Stimulated activated naive B cell treated with anti-CD40 and anti-IgM and Interleukin-4, amounts not matched to agents 10 μg/mL and 1 μg/mL and 100 μg/mL, for 72 hours (primary cell): Measurements from ENCODE around the gene RNF144A.

ENCODE experiments used
- ATAC-seq, 2 donors: fragments of 150-1000 bp; cut with Tn5 transposase; replicated peaks; 2 replicates each; pipeline ENCODE4 v1.10.0; 2021; ENCODE audit warnings: moderate library complexity in 1 of 2
- DNase-seq: peaks from one replicate; pipeline ENCODE4 v3.0.0; 2021
- H3K27ac Mint-ChIP-seq: one replicate; pipeline ENCODE4 v1.8.0; 2022; ENCODE audit warnings: mild to moderate bottlenecking, mixed read lengths
- H3K27me3 Mint-ChIP-seq, 2 donors: one replicate each; pipeline ENCODE4 v1.8.0; 2022; ENCODE audit warnings: mixed read lengths in 2 of 2
- H3K36me3 Mint-ChIP-seq, 2 donors: one replicate each; pipeline ENCODE4 v1.8.0; 2022; ENCODE audit warnings: mixed read lengths in 2 of 2, mild to moderate bottlenecking in 1 of 2
- H3K4me1 Mint-ChIP-seq, 2 donors: one replicate each; pipeline ENCODE4 v1.8.0; 2022; ENCODE audit warnings: mixed read lengths in 2 of 2, mild to moderate bottlenecking in 1 of 2
- H3K4me3 Mint-ChIP-seq, 2 donors: one replicate each; pipeline ENCODE4 v1.8.0; 2022; ENCODE audit warnings: mild to moderate bottlenecking in 2 of 2, mixed read lengths in 2 of 2, moderate library complexity in 1 of 2
- H3K9me3 Mint-ChIP-seq, 2 donors: one replicate each; pipeline ENCODE4 v1.8.0; 2022; ENCODE audit warnings: mixed read lengths in 2 of 2, mild to moderate bottlenecking in 1 of 2

The RNF144A gene

DNA sequence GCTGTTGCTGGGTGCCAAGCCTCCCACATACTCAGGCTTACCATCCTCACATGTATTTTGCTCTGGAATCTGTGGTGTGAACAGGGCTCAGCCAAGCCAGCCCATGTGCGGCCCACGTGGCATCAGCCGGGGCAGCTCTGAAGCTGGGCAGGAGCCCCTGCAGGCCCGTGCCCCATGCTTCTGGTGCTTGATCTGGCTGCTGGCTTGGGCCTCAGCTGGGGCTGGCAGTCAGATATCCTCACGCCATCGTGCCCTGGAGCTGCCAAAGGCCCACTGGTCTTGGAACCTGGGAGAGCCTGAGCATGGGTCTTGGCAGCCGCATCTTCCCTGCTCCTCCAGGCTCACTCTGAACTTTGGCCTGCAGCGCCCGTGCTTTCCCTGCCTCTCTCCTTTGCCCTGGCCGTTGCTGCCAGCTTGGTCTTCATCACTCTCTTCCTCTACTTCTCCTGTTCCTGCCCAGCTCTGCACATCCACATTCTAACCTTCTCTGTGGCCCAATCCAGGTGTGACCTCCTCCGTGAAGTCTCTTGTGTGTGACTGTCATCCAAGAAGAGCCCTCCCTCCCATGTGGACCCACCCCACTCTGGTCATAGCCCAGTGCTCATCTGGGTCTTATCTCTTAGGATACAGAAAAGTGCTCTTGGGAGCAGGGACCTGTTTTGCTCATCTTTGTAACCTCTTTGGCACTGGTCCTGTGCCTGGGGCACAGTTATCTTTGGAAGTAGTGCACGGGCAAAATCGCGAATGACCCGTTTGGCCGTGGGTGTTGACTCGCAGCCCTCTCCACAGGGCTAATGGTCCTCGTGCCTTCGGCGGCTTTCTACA, 116.1 kb downstream of the RNF144A start:
- Mint-ChIP-seq H3K9me3 (no peaks in the 10 kb centered on the region), H3K4me3 (no peak overlapping the region), H3K27ac (no peak overlapping the region), H3K36me3 (no peaks in the 10 kb centered on the region), H3K27me3 (peaks cover 0 to 1% of the 10 kb centered on the region in 2 donors), H3K4me1 (peaks cover 0 to 4% of the 10 kb centered on the region in 2 donors)
- ATAC-seq (no peak), DNase-seq (no peak)

- Mint-ChIP-seq H3K27ac (no peak overlapping the region), H3K4me3 (no peak overlapping the region), H3K9me3 (peaks cover 4 to 9% of the 10 kb centered on the region in 2 donors), H3K27me3 (peaks cover 0 to 9% of the 10 kb centered on the region in 2 donors), H3K36me3 (no peaks in the 10 kb centered on the region), H3K4me1 (peaks cover 0 to 4% of the 10 kb centered on the region in 2 donors)
- ATAC-seq (no peak), DNase-seq (no peak)
These were observed 117.1 kb downstream of the RNF144A start for GRCh38 chr2:7034303-7034702.

DNA sequence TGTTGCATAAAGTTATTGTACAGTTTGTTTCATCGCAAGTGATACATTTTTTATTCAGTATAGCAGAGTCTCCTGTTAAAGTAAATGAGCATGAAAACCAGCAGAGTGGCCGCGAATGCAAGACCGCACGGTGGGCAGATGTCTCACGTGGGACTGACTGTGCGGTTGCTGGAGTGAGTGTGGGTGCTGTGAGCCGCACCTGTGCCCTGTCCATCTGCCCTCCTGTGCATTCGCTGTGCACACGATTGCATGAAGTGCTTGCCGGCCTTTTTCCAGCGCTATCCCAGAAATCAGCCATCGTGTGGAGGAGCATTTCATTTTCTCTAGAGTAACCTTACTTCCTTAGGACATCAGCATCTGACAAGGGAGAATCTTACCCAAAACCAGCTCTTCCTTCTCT, 118.7 kb downstream of the RNF144A start:
- Mint-ChIP-seq H3K4me3 (no peak overlapping the region), H3K36me3 (no peaks in the 10 kb centered on the region), H3K4me1 (peaks cover 0 to 4% of the 10 kb centered on the region in 2 donors), H3K27ac (no peak overlapping the region), H3K9me3 (peaks cover 4 to 10% of the 10 kb centered on the region in 2 donors), H3K27me3 (peaks cover 0 to 9% of the 10 kb centered on the region in 2 donors)
- DNase-seq (no peak), ATAC-seq (no peak)

DNA sequence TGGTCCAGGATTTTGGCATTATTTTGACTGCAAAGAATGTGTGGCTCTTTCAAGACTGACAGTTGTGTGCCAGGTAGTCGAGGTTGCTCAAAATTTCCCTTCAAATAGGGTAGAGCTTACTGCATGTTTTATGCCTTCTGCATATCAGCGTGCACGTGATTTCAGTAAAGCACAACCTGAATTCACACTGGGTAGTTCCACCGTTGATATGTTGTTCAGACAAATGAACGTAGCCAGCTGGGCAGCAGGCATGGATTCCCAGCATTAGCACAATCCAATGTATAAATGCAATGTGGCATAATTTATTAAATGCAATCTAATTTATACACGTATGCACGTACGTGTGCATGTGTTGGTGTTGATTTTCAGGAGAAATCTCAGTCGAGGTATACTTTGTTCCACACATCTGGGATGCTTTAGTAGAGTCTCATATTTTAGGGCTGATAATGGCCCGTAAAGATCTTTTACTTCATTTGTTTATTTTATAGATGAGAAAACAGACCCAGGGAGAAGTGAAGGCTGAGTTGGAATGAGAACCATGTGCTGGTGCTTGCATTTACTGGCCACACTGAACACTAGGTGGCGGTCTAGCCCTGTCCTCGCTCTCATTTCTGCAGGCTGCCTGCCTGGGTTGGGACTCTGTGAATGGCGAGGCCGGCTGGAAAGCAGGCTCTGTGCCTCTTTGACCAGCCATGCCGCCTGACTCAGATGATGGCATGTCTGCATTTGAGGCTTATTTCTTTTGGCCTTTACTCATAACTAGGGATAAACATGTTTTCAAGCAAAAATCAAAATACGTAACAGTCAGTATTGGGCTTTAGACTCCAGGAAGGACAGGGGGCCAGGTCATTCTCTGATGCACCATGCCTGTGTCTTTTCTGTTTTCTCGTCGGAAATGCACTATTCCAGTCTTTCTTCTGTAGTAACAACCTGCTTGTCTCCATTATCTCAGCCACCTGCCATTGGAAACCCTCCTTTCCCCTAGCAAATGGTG, 120.4 kb downstream of the RNF144A start:
- Mint-ChIP-seq H3K4me3 (no peak overlapping the region), H3K36me3 (no peaks in the 10 kb centered on the region), H3K9me3 (peaks cover 4 to 10% of the 10 kb centered on the region in 2 donors), H3K27me3 (peaks cover 0 to 9% of the 10 kb centered on the region in 2 donors), H3K4me1 (peaks cover 0 to 2% of the 10 kb centered on the region in 2 donors), H3K27ac (no peak overlapping the region)
- DNase-seq (peak; percentile 34), ATAC-seq (peak; percentile 90 to 96)

- H3K27ac Mint-ChIP-seq, result no peak overlapping the region
These were observed 123.3 kb downstream of the RNF144A start for GRCh38 chr2:7040547-7040946.

GRCh38 chr2:7041421-7041820, 124.2 kb downstream of the RNF144A start:
- Mint-ChIP-seq H3K4me1 (peaks cover 5 to 7% of the 10 kb centered on the region in 2 donors), H3K4me3 (no peak overlapping the region), H3K36me3 (peaks cover 2 to 3% of the 10 kb centered on the region in 2 donors), H3K27me3 (peaks cover 22 to 28% of the 10 kb centered on the region in 2 donors), H3K27ac (no peak overlapping the region), H3K9me3 (peaks cover 4 to 10% of the 10 kb centered on the region in 2 donors)
- ATAC-seq (no peak), DNase-seq (no peak)

More at GRCh38 chr2:7040547-7040946, 123.3 kb downstream of the RNF144A start:
- Mint-ChIP-seq H3K36me3 (peaks cover 2 to 3% of the 10 kb centered on the region in 2 donors), H3K4me1 (peaks cover 4 to 5% of the 10 kb centered on the region in 2 donors), H3K4me3 (no peak overlapping the region), H3K27me3 (peaks cover 14 to 22% of the 10 kb centered on the region in 2 donors), H3K9me3 (peaks cover 4 to 10% of the 10 kb centered on the region in 2 donors)
- DNase-seq (no peak), ATAC-seq (no peak)

DNA sequence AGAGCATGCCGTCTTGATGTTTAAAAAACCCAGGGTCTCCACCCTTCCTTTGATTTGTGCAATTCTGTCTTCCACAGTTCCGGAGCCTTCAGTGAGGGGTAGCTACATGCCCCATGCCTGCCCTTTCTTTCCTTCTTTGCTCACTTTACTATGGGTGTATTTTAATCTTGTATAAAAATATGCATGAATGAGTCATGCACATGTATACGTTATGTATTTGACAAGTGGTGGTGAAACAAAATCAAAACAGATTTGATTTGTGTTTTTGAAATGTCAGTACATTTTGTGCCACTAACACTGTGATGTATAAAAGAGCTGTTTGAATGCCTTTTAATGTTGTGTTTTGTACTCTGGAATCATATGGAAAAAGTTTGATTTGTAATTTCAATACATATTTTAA, 126.5 kb downstream of the RNF144A start:
- Mint-ChIP-seq H3K36me3 (peaks cover 2 to 3% of the 10 kb centered on the region in 2 donors), H3K9me3 (peaks cover 4 to 7% of the 10 kb centered on the region in 2 donors), H3K4me3 (no peak overlapping the region), H3K27ac (no peak overlapping the region), H3K4me1 (peaks cover 8 to 9% of the 10 kb centered on the region in 2 donors), H3K27me3 (peaks cover 39 to 42% of the 10 kb centered on the region in 2 donors)
- ATAC-seq (no peak), DNase-seq (no peak)

DNA sequence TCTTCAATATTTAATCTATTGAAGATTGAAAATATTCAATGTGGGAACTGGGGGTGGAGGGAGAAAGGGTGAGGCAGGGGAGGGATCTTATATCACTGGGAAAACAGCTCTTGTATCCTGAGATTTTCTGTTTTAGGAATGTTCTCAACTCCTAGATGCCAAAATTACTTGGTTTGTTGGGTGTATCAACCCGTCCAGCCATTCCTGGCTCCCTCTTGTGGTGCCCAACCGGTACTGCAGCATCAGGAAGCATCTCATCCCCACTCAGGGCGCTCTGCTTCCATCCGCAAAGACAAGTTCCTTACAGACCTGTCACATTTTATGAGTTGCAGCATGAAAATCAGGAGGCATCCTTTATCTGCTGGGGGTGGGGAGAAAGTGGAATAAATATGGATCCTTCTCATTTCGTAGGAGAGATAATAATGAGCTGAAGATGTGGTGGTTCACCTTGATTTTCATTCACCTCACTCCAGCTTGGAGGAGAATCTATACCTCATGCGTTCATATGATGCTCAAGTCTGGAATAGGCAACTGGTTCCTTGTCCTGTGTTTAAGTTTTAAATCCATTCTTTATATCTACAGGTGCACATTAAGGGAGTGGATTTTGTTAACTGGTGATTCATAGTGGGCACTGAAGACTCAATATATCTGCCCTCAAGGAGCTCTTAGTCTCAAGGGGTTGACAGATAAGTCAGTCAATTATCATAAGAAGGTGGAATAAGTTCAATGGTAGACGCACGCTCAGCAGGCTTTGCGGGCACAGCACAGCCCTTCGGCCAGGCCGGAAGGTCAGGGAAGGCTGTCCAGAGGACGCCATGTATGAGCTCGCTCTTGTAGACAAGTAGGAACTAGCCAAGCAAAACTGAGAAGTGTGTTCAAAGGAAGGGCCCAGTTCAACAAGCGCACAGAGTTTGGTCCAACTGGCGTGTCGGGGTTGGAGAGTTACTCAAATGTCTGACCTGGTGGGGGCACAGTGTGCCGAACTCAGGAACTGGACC, 127.3 kb downstream of the RNF144A start:
- H3K4me1 Mint-ChIP-seq, result peaks cover 8 to 9% of the 10 kb centered on the region in 2 donors
- H3K36me3 Mint-ChIP-seq, result peaks cover 2 to 7% of the 10 kb centered on the region in 2 donors
- no peak overlapping the region for H3K4me3 Mint-ChIP-seq
- H3K27me3 Mint-ChIP-seq, result peaks cover 40 to 50% of the 10 kb centered on the region in 2 donors
- peak overlapping the region; percentile 26 for H3K27ac Mint-ChIP-seq
- peaks cover 4% of the 10 kb centered on the region in 2 donors for H3K9me3 Mint-ChIP-seq
- DNase-seq (peak; percentile 25), ATAC-seq (peak; percentile 72 to 75)

- Mint-ChIP-seq H3K36me3 (peaks cover 2 to 15% of the 10 kb centered on the region in 2 donors), H3K27me3 (peaks cover 47 to 57% of the 10 kb centered on the region in 2 donors), H3K4me3 (no peak overlapping the region), H3K4me1 (peaks cover 9 to 18% of the 10 kb centered on the region in 2 donors), H3K9me3 (peaks cover 6 to 11% of the 10 kb centered on the region in 2 donors), H3K27ac (no peak overlapping the region)
- DNase-seq (no peak), ATAC-seq (no peak)
These were observed 128.7 kb downstream of the RNF144A start for GRCh38 chr2:7045601-7046590.

GRCh38 chr2:7047661-7048060, 130.4 kb downstream of the RNF144A start:
- H3K27ac Mint-ChIP-seq, result no peak overlapping the region

DNA sequence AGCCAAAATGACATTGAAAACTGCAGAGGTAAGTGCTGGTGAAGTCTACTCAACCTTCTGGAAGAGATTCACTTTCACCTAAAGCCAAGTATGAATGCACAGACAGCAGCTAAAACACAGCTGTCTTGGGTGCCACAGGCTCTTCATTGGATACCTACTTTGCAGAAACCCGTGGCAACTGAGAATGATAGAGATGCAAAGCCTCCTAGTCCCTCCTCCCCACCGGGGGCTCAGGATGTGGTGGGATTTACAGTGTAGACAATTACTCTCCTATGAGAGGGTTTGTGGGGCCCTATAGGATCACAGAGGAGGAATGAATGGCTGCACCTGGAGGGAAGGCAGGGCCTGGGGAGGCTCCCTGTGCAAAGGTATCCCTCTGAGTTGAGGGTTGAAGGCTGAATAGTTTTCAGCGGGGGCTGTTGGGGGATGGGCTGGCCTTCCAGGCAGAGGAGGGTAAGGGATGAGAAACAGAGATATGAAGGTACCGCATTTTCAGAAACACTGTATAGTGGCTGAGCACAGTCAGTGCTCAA, 131.6 kb downstream of the RNF144A start:
- ATAC-seq (no peak), DNase-seq (no peak)
- peaks cover 17 to 39% of the 10 kb centered on the region in 2 donors for H3K4me1 Mint-ChIP-seq
- H3K4me3 Mint-ChIP-seq, result peak overlapping the region in 1 of 2 donors; percentile 43
- H3K36me3 Mint-ChIP-seq, result peaks cover 2 to 15% of the 10 kb centered on the region in 2 donors
- peaks cover 7 to 12% of the 10 kb centered on the region in 2 donors for H3K9me3 Mint-ChIP-seq
- peaks cover 51 to 62% of the 10 kb centered on the region in 2 donors for H3K27me3 Mint-ChIP-seq
- no peak overlapping the region for H3K27ac Mint-ChIP-seq

More at GRCh38 chr2:7047661-7048060, 130.4 kb downstream of the RNF144A start:
- H3K27me3 Mint-ChIP-seq, result peaks cover 51 to 62% of the 10 kb centered on the region in 2 donors
- peaks cover 7 to 12% of the 10 kb centered on the region in 2 donors for H3K9me3 Mint-ChIP-seq
- no peak for DNase-seq
- ATAC-seq, result no peak
- no peak overlapping the region for H3K4me3 Mint-ChIP-seq
- H3K36me3 Mint-ChIP-seq, result peaks cover 2 to 15% of the 10 kb centered on the region in 2 donors
- peaks cover 17 to 36% of the 10 kb centered on the region in 2 donors for H3K4me1 Mint-ChIP-seq

DNA sequence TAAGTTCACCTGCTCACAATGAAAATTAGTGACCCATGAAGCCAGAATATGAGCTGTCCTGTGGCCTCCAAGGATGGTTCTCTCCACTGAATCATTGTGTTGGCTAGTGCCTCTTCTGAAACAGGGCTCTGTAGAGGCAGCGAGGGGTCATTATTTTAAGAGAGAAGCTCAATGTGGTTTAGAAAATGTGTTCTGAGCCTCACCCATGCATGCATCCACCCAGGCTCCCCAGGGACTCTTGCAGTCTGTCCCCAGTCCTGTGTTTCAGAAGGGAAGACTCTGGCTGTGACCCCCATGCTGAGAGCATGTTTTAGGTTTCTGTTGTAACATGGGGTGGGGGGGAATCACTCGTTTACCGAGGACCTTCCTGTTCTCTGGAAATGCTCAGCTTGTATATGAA, 135.2 kb downstream of the RNF144A start:
- Mint-ChIP-seq H3K4me1 (peaks cover 12 to 32% of the 10 kb centered on the region in 2 donors), H3K4me3 (no peak overlapping the region), H3K36me3 (peaks cover 0 to 13% of the 10 kb centered on the region in 2 donors), H3K27ac (no peak overlapping the region), H3K27me3 (peaks cover 25 to 33% of the 10 kb centered on the region in 2 donors), H3K9me3 (peaks cover 7 to 12% of the 10 kb centered on the region in 2 donors)
- ATAC-seq, result peak; percentile 89 to 92
- peak; percentile 38 for DNase-seq
